Raji (cell line): ENCODE data around the gene LRRD1.

Source experiments
- POLR2A ChIP-seq: IDR thresholded peaks from 2 replicates; pipeline ENCODE4 v1.6.1; 2011; ENCODE audit warnings: low read depth, low read length, control low read depth; ENCODE audit not compliant: insufficient read depth

LRRD1 gene

GRCh38 chr7:92178928-92179924, at the start of gene LRRD1:
LRRD1 (minus strand) TSS chr7:92179142; CDS start chr7:92165202, 13,940 bp downstream.
- no peak for TF ChIP-seq POLR2A

DNA sequence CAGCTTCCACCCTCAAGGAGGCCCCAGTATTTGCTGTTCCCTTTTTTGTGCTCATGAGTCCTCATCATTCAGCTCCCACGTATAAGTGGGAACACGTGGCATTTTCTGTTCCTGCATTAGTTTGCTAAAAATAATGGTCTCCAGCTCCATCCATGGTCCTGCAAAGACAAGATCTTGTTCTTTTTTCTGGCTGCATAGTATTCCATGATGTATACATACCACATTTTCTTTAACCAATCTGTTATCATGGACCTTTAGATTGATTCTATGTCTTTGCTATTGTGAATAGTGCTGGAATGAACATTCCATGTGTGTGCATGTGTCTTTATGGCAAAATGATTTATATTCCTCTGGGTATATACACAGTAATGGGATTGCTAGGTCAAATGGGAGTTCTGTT, 49.8 kb upstream of the LRRD1 start:
- no peak for TF ChIP-seq POLR2A

DNA sequence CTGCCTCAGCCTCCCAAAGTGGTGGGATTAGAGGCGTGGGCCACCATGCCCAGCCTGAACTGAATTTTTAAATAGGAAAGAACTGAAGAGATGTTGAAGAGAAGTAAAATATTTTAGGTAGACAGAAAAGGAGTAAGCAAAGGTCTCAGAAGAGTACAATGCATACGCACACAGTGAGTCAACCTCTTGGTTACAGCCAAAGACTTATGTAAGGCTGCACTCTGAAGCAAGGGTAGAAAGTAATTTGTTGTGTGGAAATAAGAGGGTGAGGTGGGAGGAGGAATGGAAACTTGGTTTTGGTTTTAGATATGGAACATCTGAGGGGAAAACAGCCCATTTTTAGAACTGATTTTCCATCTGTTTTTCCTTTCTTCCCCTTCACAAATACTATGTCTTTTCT, 49.2 kb upstream of the LRRD1 start:
- TF ChIP-seq POLR2A: no peak

DNA sequence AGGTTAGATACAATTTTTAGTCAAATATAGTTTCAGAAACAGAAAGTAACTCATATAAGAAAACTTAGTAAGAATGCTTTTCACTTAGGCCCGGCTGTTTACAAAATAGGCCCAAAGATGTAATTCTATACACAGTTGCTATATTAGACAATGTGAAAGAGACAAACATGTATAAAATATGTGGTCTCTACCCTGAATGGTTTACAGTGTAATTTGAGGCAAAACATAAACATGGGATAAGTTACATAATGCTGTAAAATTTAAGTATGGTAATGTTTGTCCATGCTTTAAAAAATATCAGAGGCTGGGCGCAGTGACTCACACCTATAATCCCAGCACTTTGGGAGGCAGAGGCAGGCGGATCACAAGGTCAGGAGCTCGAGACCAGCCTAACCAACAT, 48.0 kb upstream of the LRRD1 start:
- no peak for TF ChIP-seq POLR2A

GRCh38 chr7:92221766-92222165, 42.8 kb upstream of the LRRD1 start:
- no peak for TF ChIP-seq POLR2A

DNA sequence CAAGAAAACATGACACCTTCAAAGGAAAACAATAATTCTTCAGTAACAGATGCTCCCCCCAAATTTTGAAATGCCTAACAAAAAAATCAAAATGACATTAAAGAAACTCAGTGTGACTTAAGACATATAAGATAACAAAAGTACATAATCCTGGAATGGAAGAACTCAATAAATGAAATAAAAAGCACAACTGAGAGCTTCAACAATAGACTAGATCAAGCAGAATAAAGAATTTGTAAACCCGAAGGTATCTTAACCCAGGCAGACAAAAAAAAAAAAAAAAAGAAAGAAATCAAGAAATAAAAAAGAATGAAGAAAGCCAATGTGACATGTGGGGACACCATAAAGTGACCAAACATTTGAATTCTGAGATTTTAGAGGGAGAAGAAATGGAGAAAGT, 27.7 kb upstream of the LRRD1 start:
- TF ChIP-seq POLR2A: no peak

DNA sequence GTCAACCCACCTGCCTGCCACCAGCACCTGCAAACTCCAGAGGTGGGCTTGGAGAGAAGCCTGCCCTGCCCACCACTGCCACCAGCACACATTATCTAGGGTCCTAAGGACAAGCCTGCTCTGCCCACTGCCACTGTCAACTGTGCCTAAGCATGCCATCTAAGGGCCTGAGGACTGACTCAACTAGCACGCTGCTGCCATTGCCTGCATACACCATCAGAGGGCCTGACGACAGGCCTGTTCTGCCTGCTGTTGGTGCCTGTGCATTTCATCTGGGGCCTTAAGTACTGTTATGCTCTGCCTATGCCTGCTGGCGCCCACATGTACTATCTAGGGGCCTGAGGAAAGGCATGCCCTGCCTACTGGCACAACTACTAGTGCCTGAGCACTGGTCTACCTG, 27.0 kb upstream of the LRRD1 start:
- TF ChIP-seq POLR2A: no peak

DNA sequence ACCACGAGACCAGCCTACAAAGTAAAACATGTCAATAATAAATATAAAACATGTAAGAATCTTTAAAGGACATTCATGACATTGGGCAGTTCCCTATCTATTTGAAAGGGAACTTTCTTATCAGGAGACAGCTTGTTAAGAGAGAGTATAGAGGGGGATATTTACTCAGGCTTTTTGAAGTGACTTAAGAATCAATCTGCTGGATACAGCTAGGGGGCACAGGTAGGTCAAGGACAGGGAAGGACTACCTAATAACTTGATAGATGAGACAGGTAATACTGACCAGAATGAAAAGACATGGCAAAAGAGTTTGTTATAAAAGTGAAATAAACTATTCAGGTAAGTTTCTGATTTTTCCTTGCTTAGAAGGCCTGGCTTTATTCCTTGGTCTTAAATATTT, 21.8 kb upstream of the LRRD1 start:
- TF ChIP-seq POLR2A: no peak

DNA sequence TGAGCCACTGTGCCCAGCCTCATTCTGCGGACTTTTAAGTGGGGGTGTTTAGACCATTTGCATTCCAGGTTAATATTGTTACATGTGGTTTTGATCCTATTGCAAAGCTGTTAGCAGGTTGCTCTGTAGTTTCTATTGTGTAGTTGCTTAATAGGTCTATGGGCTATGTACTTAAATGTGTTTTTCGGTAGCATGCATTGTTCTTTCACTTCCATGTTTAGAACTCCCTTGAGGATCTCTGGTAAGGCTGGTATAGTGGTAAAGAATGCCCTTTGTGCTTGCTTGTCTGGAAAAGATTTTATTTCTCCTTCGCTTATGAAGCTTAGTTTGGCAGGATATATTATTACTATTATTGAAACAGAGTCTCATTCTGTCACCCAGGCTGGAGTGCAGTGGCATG, 13.4 kb upstream of the LRRD1 start:
- TF ChIP-seq POLR2A: no peak

GRCh38 chr7:92177362-92177761, 1.6 kb downstream of the LRRD1 start:
- no peak for TF ChIP-seq POLR2A

- no peak for TF ChIP-seq POLR2A
Observed at GRCh38 chr7:92161271-92161670, 17.7 kb downstream of the LRRD1 start.

- no peak for TF ChIP-seq POLR2A
Observed at GRCh38 chr7:92158660-92159575, 20.0 kb downstream of the LRRD1 start.

DNA sequence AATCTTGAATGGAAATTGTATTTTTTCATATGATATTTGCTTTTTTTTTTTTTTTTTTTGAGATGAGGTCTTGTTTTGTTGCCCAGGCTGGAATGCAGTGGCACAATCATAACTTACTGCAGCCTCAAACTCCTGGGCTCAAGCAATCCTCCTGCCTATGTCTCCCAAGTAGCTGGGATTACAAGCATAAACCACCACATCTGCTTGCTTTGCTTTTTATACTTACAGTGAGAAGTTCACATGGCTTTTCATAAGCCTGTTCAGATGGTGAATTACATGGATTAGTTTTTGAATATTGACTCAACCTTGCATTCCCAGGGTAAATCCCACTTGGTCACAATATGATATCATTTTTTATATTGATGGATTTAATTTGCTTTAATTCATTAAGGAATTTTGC, 22.0 kb downstream of the LRRD1 start:
- TF ChIP-seq POLR2A: no peak

- no peak for TF ChIP-seq POLR2A
Observed at GRCh38 chr7:92155108-92155739, 23.7 kb downstream of the LRRD1 start.

DNA sequence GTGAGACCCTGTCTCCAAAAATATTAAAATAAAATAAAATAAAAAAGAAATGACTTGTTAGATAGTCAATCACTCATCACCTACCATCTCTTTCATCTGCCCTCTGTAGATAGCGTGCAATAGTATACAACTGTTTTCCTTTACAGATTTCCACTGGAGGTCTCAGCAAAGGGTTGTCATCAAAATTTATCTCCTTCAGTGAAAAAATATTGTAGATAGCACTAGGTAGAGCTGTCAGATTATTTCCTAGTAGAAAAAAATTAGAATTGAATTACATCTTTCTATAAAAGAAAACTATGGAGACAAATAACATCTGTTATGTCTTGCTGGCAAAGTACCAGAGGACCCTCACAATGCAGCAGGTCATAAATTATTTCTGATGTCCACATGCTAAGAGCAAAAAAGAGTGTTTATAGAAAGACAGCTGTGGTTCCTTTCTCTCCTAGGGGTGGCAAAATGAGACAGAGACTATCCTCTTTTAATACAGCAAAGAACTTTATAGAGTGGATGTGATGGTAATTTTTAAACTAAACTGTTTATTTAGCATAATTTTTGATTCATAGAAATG, 28.4 kb downstream of the LRRD1 start:
- TF ChIP-seq POLR2A: no peak
